DMS 273 (cell line): ENCODE data around the gene MAP1LC3B2.

Source experiments
- DNase-seq: peaks from one replicate; lab custom pipeline; 2025; ENCODE audit not compliant: unreplicated experiment; lab: John Stamatoyannopoulos, UW

Gene MAP1LC3B2

GRCh38 chr12:116591855-116592637 is 32.9 kb downstream of the MAP1LC3B2 start:
- no peak for DNase-seq

GRCh38 chr12:116592731-116593130 is 33.5 kb downstream of the MAP1LC3B2 start:
- DNase-seq: no peak

GRCh38 chr12:116594325-116595038 is 35.3 kb downstream of the MAP1LC3B2 start:
- no peak for DNase-seq

- no peak for DNase-seq
These were observed 36.0 kb downstream of the MAP1LC3B2 start for GRCh38 chr12:116595186-116595585.

- no peak for DNase-seq
These were observed 36.5 kb downstream of the MAP1LC3B2 start for GRCh38 chr12:116595672-116596071.

- no peak for DNase-seq
These were observed 38.7 kb downstream of the MAP1LC3B2 start for GRCh38 chr12:116597886-116598285.

GRCh38 chr12:116598311-116599284 is 39.4 kb downstream of the MAP1LC3B2 start:
- DNase-seq: no peak

GRCh38 chr12:116599285-116600136 is 40.3 kb downstream of the MAP1LC3B2 start:
- DNase-seq: peak; percentile 76

GRCh38 chr12:116600959-116601918 is 42.1 kb downstream of the MAP1LC3B2 start:
- DNase-seq: no peak

- DNase-seq: no peak
These were observed 43.0 kb downstream of the MAP1LC3B2 start for GRCh38 chr12:116601933-116602810.

- DNase-seq: peak; percentile 37
These were observed 44.5 kb downstream of the MAP1LC3B2 start for GRCh38 chr12:116603546-116604177.

- peak; percentile 13 for DNase-seq
These were observed 45.2 kb downstream of the MAP1LC3B2 start for GRCh38 chr12:116604178-116604895.

GRCh38 chr12:116604951-116605641 is 45.9 kb downstream of the MAP1LC3B2 start:
- peak; percentile 58 for DNase-seq

GRCh38 chr12:116606397-116606796 is 47.2 kb downstream of the MAP1LC3B2 start:
- DNase-seq: no peak

GRCh38 chr12:116607039-116607438 is 47.9 kb downstream of the MAP1LC3B2 start:
- no peak for DNase-seq

- DNase-seq: peak; percentile 39
These were observed 50.3 kb downstream of the MAP1LC3B2 start for GRCh38 chr12:116609319-116610114.
